CD8-positive, alpha-beta memory T cell (primary cell): ENCODE measurements around the gene TMEM95. TPM values are rescaled to one million over a fixed set of nuclear protein-coding genes. Genes with fewer than 3 reads are reported as not detected.

Experiments
- CTCF ChIA-PET: fragments of 350-600 bp; sonication (Branson Sonifier 250); formaldehyde crosslinking; loops from one replicate; lab custom pipeline; 2021; ENCODE audit warnings: antibody characterized with exemption; lab: Charles Lee
- POLR2A ChIA-PET: fragments of 350-600 bp; sonication (Branson Sonifier 250); formaldehyde crosslinking; loops from one replicate; lab custom pipeline; 2021; ENCODE audit warnings: antibody characterized with exemption; lab: Charles Lee
- DNase-seq, 5 donors: peaks; one replicate each; pipeline versions ENCODE4 v3.0.0 to v3.0.0-alpha.2; 2020 to 2022; ENCODE audit warnings: mixed read lengths in 1 of 5
- H3K27ac ChIP-seq: one replicate; pipeline ENCODE4 v1.7.0; 2013; ENCODE audit warnings: low read depth, mild to moderate bottlenecking, low read length, moderate library complexity
- H3K27me3 ChIP-seq: 2 replicates; pipeline ENCODE4 v1.7.0; 2013; ENCODE audit warnings: low read length, mild to moderate bottlenecking; ENCODE audit not compliant: insufficient read depth, poor library complexity, severe bottlenecking
- H3K36me3 ChIP-seq: 2 replicates; pipeline ENCODE4 v1.7.0; 2013; ENCODE audit warnings: mild to moderate bottlenecking, low read length, moderate library complexity; ENCODE audit not compliant: insufficient read depth
- H3K4me1 ChIP-seq: 2 replicates; pipeline ENCODE4 v1.7.0; 2013; ENCODE audit warnings: mild to moderate bottlenecking, low read length, moderate library complexity; ENCODE audit not compliant: insufficient read depth
- H3K4me3 ChIP-seq: 2 replicates; pipeline ENCODE4 v1.7.0; 2013; ENCODE audit warnings: mild to moderate bottlenecking, low read length
- H3K9me3 ChIP-seq: 2 replicates; pipeline ENCODE4 v1.7.0; 2013; ENCODE audit warnings: mild to moderate bottlenecking, low read length
- H3K27ac Mint-ChIP-seq, 8 donors: one replicate each; pipeline ENCODE4 v1.8.0; 2020 to 2021; ENCODE audit warnings: mixed read lengths in 8 of 8, mild to moderate bottlenecking in 6 of 8, inconsistent platforms in 3 of 8, moderate library complexity in 3 of 8
- H3K27me3 Mint-ChIP-seq, 2 donors: one replicate each; pipeline ENCODE4 v1.8.0; 2020 to 2021; ENCODE audit warnings: mixed read lengths in 2 of 2, mild to moderate bottlenecking in 1 of 2, moderate library complexity in 1 of 2
- H3K36me3 Mint-ChIP-seq, 3 donors: one replicate each; pipeline ENCODE4 v1.8.0; 2020 to 2021; ENCODE audit warnings: mixed read lengths in 3 of 3, inconsistent platforms in 1 of 3, mild to moderate bottlenecking in 1 of 3
- H3K4me1 Mint-ChIP-seq, 3 donors: one replicate each; pipeline ENCODE4 v1.8.0; 2020 to 2021; ENCODE audit warnings: mixed read lengths in 3 of 3, inconsistent platforms in 1 of 3, mild to moderate bottlenecking in 1 of 3
- H3K4me3 Mint-ChIP-seq, 7 donors: one replicate each; pipeline ENCODE4 v1.8.0; 2020 to 2021; ENCODE audit warnings: mixed read lengths in 7 of 7, mild to moderate bottlenecking in 6 of 7, moderate library complexity in 4 of 7, inconsistent platforms in 2 of 7
- H3K9me3 Mint-ChIP-seq, 5 donors: one replicate each; pipeline ENCODE4 v1.8.0; 2020 to 2022; ENCODE audit warnings: mixed read lengths in 5 of 5, mild to moderate bottlenecking in 3 of 5, moderate library complexity in 2 of 5, inconsistent platforms in 1 of 5
- polyA plus RNA-seq: library from polyadenylated mRNA; unstranded; fragments of 300-500 nt; fragmentation: Illumina TruSeq; gene quantifications from one replicate; pipeline ENCODE4 v1.2.3, GENCODE V29; 2021
- total RNA-seq, 2 experiments: library from RNA; stranded (reverse); gene quantifications; one replicate each; pipeline ENCODE4 v1.2.3, GENCODE V29; 2021

TMEM95 gene
- total and polyA plus RNA-seq, 3 experiments from 2014 or later, result not detected

DNA sequence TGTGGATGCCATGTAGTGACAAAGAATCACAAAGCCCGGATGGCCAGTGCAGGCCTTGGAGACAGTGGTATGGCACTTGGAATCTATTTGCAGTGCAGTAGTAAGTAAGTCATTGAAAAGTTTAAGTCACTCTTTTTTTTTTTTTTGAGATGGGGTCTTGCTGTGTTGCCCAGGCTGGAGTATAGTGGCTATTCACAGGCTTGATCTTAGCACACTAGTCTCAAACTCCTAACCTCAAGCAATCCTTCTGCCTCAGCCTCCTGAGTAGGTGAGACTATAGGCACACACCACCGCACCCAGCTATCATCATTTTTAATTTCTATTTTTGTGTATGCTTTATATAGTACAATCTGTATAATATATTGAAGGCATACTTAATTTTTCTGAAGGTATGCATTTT is 43.7 kb downstream of the TMEM95 start:
- Mint-ChIP-seq H3K36me3 (peaks cover 0 to 6% (median 0%) of the 10 kb centered on the region in 3 donors), H3K27ac (no peak overlapping the region), H3K4me1 (peaks cover 14 to 26% (median 14%) of the 10 kb centered on the region in 3 donors), H3K4me3 (peak overlapping the region in 1 of 7 donors; percentile 52), H3K9me3 (no peaks in the 10 kb centered on the region), H3K27me3 (no peaks in the 10 kb centered on the region)
- no peak overlapping the region for H3K4me3 ChIP-seq
- no peak overlapping the region for H3K27ac ChIP-seq
- H3K9me3 ChIP-seq, result no peaks in the 10 kb centered on the region
- peaks cover 13% of the 10 kb centered on the region for H3K4me1 ChIP-seq
- no peaks in the 10 kb centered on the region for H3K27me3 ChIP-seq
- no peak for DNase-seq
- no peaks in the 10 kb centered on the region for H3K36me3 ChIP-seq
- ChIA-PET POLR2A (no interaction called here), CTCF (interaction anchor here (1.1 to 2.1 kb wide), 3 partner anchors 37 to 43 kb away, joined by 3 to 10 read pairs (median 4); partner anchors contain the start of gene TMEM102)

DNA sequence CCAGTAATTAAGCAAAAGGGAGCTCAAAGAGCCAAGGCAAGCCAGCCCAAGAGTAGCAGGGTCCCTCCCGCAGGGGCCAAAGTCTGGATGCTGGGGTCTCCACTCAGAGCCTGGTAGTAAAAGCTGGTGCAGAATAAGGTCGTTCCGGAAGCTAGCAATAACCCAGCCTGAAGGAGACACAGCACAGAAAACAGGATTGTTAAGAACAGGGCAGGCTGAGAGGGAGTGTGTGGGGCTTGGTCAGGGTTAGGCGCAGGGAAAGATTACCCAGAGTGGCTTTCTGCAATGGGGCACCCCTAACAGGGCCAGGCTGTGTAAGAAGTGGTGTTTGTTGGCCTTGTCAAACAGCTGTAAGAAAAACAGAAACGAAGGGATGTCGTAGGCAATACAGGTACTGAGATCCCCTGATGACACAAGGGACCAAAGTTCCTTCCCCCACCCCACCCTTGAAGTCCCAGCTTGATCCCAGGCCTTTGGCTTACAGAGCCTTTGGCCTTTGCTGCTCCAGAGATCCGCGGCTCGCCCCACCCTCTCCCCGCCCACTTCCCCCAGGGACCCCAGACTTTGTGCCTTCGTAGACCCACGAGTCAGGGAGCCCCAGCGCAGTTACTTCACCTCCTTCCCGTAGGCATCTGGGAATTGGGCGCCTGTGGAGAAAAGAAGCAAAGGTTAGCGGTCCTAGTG is 48.2 kb downstream of the TMEM95 start:
- Histone ChIP-seq H3K4me3 (peak overlapping the region; percentile 90), H3K27me3 (no peaks in the 10 kb centered on the region), H3K27ac (peak overlapping the region; percentile 67), H3K9me3 (no peaks in the 10 kb centered on the region), H3K36me3 (no peaks in the 10 kb centered on the region), H3K4me1 (peaks cover 16% of the 10 kb centered on the region)
- Mint-ChIP-seq H3K4me1 (peaks cover 17 to 34% (median 18%) of the 10 kb centered on the region in 3 donors), H3K27me3 (peaks cover 0 to 2% of the 10 kb centered on the region in 2 donors), H3K36me3 (peaks cover 0 to 5% (median 0%) of the 10 kb centered on the region in 3 donors), H3K27ac (peak overlapping the region; percentile 83 to 99 (median 96)), H3K4me3 (peak overlapping the region; percentile 90 to 99 (median 97)), H3K9me3 (no peaks in the 10 kb centered on the region)
- ChIA-PET CTCF (interaction anchor here (0.7 to 2.2 kb wide), 8 partner anchors 9 to 690 kb away, joined by 3 to 20 read pairs (median 5); partner anchors contain the start of genes ACAP1, PLSCR3, TMEM102 and TP53), POLR2A (interaction anchor here (0.7 to 1.6 kb wide), 9 partner anchors 9 to 284 kb away, joined by 3 to 16 read pairs (median 5); partner anchors contain the start of genes ACAP1, DVL2, PLSCR3 and TMEM102)
- peak in 3 of 5 donors; percentile 17 to 28 (median 26) for DNase-seq

DNA sequence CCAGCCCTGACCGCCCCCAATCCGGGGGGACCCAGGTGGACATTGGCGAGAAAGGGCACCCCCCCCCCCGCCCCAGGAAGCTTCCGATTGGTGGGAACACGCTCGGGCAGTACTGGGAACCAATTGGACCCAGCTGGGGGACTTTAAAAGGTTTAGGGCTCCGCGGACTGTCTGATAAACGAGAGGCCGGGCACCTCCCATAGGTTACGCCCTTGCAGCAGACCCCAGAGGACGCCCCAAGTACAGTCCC is 48.7 kb downstream of the TMEM95 start:
- peaks cover 16% of the 10 kb centered on the region for H3K4me1 ChIP-seq
- H3K9me3 ChIP-seq, result no peaks in the 10 kb centered on the region
- peak overlapping the region; percentile 90 for H3K4me3 ChIP-seq
- no peaks in the 10 kb centered on the region for H3K36me3 ChIP-seq
- peak overlapping the region; percentile 83 to 99 (median 96) for H3K27ac Mint-ChIP-seq
- peak overlapping the region; percentile 67 for H3K27ac ChIP-seq
- H3K4me1 Mint-ChIP-seq, result peaks cover 17 to 34% (median 18%) of the 10 kb centered on the region in 3 donors
- ChIA-PET POLR2A (interaction anchor here (0.6 to 1.6 kb wide), 13 partner anchors 10 to 926 kb away, joined by 3 to 16 read pairs (median 5); partner anchors contain the start of genes ACAP1, DVL2, PLSCR3 and TMEM102), CTCF (interaction anchor here (0.6 to 2.2 kb wide), 7 partner anchors 27 to 283 kb away, joined by 3 to 20 read pairs (median 5); partner anchors contain the start of genes ACAP1, TMEM102 and TP53)
- peaks cover 0 to 5% (median 0%) of the 10 kb centered on the region in 3 donors for H3K36me3 Mint-ChIP-seq
- no peaks in the 10 kb centered on the region for H3K9me3 Mint-ChIP-seq
- peaks cover 0 to 2% of the 10 kb centered on the region in 2 donors for H3K27me3 Mint-ChIP-seq
- H3K4me3 Mint-ChIP-seq, result peak overlapping the region; percentile 90 to 99 (median 97)
- H3K27me3 ChIP-seq, result no peaks in the 10 kb centered on the region
- DNase-seq, result no peak

DNA sequence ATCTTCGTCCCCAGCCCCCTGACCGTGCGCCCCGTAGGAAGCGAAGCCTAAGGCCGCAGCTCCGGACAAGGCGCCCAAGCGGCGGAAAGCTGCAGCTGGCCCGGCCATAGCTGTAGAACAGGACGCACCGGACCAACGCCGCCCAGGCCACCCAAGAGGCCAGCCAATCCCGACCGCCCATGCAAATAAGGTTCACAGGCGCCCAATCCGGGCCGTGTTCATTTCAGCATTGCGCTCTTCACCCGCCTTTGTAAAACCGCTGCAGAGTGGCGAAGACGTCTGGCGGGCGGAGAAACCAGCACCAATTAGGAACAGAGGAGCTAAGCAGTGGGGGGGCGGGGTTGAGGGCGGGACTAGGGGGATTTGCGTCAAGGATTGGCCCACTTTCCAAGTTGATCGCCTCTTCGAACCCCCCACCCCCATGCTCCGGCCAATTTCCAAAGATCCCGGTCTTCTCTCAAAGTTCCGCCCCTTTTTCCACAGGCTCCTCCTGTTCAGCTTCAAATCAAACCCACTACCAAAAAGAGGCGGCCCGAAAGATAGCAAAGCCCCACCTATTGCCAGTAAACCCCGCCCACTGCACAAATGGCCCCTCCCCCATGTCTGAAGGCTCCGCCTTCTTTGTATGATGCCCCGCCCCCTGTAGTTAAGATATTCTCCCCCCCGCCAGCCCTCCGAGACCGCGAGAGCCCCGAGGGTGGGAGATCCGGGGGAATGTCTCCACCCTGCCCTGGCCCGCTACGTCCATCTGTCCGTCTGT is 49.2 kb downstream of the TMEM95 start, which contains the start of gene TMEM256:
Gene TMEM256, minus strand, starts transcription at position 121 of the 760 bp plus-strand sequence. Its CDS starts 13 bp downstream, at position 108.
- H3K4me3 Mint-ChIP-seq, result peak within 1 kb of the TSS; percentile 90 to 99 (median 97)
- DNase-seq, result peak; percentile 91 to 97 (median 95)
- no peaks in the 10 kb centered on the region for H3K9me3 ChIP-seq
- H3K4me1 Mint-ChIP-seq, result peaks cover 17 to 36% (median 21%) of the 10 kb centered on the region in 3 donors
- peaks cover 0 to 2% of the 10 kb centered on the region in 2 donors for H3K27me3 Mint-ChIP-seq
- H3K36me3 ChIP-seq, result no peaks in the 10 kb centered on the region
- ChIA-PET POLR2A (interaction anchor here (0.5 to 1.6 kb wide), 15 partner anchors 10 to 925 kb away, joined by 3 to 16 read pairs (median 4); partner anchors contain the start of genes ACAP1, DVL2, PLSCR3 and TMEM102), CTCF (interaction anchor here (0.6 to 2.2 kb wide), 9 partner anchors 16 to 283 kb away, joined by 3 to 20 read pairs (median 4); partner anchors contain the start of genes ACAP1, TMEM102 and TP53)
- peaks cover 16% of the 10 kb centered on the region for H3K4me1 ChIP-seq
- H3K4me3 ChIP-seq, result peak within 1 kb of the TSS; percentile 90
- peak within 1 kb of the TSS; percentile 83 to 99 (median 96) for H3K27ac Mint-ChIP-seq
- H3K36me3 Mint-ChIP-seq, result peaks cover 0 to 5% (median 0%) of the 10 kb centered on the region in 3 donors
- H3K27me3 ChIP-seq, result no peaks in the 10 kb centered on the region
- no peaks in the 10 kb centered on the region for H3K9me3 Mint-ChIP-seq
- peak within 1 kb of the TSS; percentile 67 for H3K27ac ChIP-seq

DNA sequence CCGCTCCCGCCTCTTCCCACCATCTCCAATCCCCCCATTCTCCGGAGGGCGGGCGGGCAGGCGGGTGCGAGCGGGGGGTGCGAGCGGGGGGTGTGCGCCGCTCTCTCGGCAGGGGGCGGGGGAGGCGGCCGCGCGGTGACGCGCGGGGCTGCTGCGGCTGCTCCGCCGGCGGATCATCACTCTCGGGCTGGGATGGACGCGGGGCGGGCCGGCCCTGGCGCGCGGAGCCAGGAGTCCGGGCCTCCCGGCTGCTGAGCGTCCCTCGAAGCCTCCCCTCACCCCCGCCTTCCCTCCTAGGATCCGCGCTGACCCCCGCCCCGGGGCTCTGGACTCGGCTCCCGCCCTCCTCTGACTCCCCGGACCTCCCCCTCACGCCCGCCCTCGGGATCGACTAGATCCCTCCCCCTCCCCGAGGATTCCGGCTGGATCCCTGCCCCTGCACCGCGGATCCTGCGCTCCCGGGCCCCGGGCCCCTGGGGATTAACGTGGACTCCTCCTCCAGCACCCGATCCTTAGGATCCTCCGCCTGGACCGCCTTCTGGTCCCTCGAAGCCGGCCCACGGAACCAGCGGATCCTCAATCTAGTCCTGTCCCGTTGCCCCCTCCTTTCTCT is 49.9 kb downstream of the TMEM95 start:
- no peaks in the 10 kb centered on the region for H3K36me3 ChIP-seq
- POLR2A ChIA-PET, result interaction anchor here (0.5 to 1.5 kb wide), 13 partner anchors 11 to 281 kb away, joined by 3 to 16 read pairs (median 5); partner anchors contain the start of genes ACAP1, MPDU1, PLSCR3 and TMEM102
- Mint-ChIP-seq H3K9me3 (no peaks in the 10 kb centered on the region), H3K27me3 (peaks cover 0 to 2% of the 10 kb centered on the region in 2 donors), H3K4me1 (peaks cover 17 to 41% (median 23%) of the 10 kb centered on the region in 3 donors), H3K27ac (peak overlapping the region; percentile 83 to 99 (median 96)), H3K36me3 (peaks cover 0 to 5% (median 0%) of the 10 kb centered on the region in 3 donors), H3K4me3 (peak overlapping the region; percentile 90 to 99 (median 97))
- peaks cover 16% of the 10 kb centered on the region for H3K4me1 ChIP-seq
- peak in 3 of 5 donors; percentile 72 to 84 (median 73) for DNase-seq
- no peak overlapping the region for H3K27ac ChIP-seq
- CTCF ChIA-PET, result interaction anchor here (0.8 to 2.2 kb wide), 6 partner anchors 16 to 282 kb away, joined by 3 to 20 read pairs (median 5); partner anchors contain the start of genes ACAP1, TMEM102 and TP53
- H3K4me3 ChIP-seq, result peak overlapping the region; percentile 90
- H3K27me3 ChIP-seq, result no peaks in the 10 kb centered on the region
- no peaks in the 10 kb centered on the region for H3K9me3 ChIP-seq

DNA sequence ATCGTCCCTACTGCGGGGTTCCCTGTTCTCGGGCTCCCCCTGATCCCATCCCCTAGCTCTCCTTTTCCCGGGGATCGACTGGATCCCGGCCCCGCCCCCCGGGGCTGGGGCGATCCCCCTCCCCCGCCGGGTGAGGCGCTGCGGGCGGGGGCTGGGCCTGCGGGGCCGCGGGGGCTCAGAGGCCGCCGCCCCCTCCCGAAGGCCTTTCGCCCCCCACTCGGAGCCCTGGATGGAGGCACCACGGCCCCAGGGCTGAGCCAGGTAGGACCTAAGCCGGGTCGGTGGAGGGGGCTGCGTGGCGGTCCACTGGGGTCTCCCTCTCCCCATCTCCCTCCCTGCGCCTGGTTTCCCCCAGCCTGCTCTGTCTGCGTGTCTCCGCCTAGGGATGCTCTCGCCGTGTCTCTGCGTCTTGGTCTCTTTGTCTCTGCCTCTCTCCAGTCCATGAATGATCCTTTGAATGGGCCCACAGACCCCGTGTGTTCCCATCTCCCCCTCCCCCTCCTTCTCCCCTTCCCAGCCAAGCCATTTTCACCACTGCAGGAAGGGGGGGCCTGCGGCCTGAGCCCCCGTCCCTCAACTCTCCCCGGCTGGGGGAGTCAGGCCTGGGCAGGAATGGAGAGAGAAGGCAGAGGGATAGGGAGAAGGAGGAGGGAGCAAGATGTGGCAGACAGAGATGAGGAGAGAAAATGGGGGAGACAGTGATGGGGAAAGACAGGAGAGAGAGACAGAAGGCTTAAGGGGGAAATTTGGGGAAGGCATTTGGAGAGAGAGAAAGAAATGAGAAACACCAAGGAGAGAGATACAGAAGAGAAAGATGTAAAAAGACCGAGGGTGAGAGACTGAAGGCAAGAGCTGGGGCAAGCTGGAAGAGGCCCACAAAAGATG is 50.6 kb downstream of the TMEM95 start:
- H3K4me3 Mint-ChIP-seq, result peak overlapping the region; percentile 75 to 93 (median 82)
- Histone ChIP-seq H3K4me3 (peak overlapping the region; percentile 90), H3K4me1 (peaks cover 16% of the 10 kb centered on the region), H3K9me3 (no peaks in the 10 kb centered on the region), H3K27me3 (no peaks in the 10 kb centered on the region), H3K36me3 (no peaks in the 10 kb centered on the region), H3K27ac (no peak overlapping the region)
- H3K27ac Mint-ChIP-seq, result peak overlapping the region in 6 of 8 donors; percentile 66 to 96 (median 82)
- peaks cover 0 to 5% of the 10 kb centered on the region in 2 donors for H3K27me3 Mint-ChIP-seq
- ChIA-PET CTCF (interaction anchor here (1.9 kb wide), 1 partner anchor 31 kb away, joined by 5 read pairs; no protein-coding TSS in a partner anchor), POLR2A (interaction anchor here (0.6 to 1.0 kb wide), 3 partner anchors 29 to 178 kb away, joined by 3 to 10 read pairs (median 5); partner anchors contain the start of gene MPDU1)
- no peaks in the 10 kb centered on the region for H3K9me3 Mint-ChIP-seq
- H3K36me3 Mint-ChIP-seq, result peaks cover 0 to 5% (median 0%) of the 10 kb centered on the region in 3 donors
- peaks cover 17 to 41% (median 23%) of the 10 kb centered on the region in 3 donors for H3K4me1 Mint-ChIP-seq
- no peak for DNase-seq
